Astrocyte (in vitro differentiated cells and primary cell): ENCODE results near the gene ZNF280D. TPM values are rescaled to one million over a fixed set of nuclear protein-coding genes. Genes with fewer than 3 reads are reported as not detected.

Source experiments
- DNase-seq: peaks from one replicate; pipeline ENCODE4 v3.0.0-alpha.2; 2010; ENCODE audit warnings: low read depth
- FAIRE-seq: peaks from 2 replicates; lab custom pipeline; 2011; peaks lifted over from hg19 to GRCh38; lab: Jason Lieb, UNC
- H2AFZ ChIP-seq: 2 replicates; pipeline ENCODE4 v1.6.0; 2012; ENCODE audit warnings: low read depth, low read length, inconsistent platforms
- H3K27ac ChIP-seq: 2 replicates; pipeline ENCODE4 v1.5.1; 2011; ENCODE audit warnings: low read depth, low read length, inconsistent platforms
- H3K27me3 ChIP-seq: 2 replicates; pipeline ENCODE4 v1.6.0; 2011; ENCODE audit warnings: low read length, inconsistent platforms; ENCODE audit not compliant: insufficient read depth
- H3K36me3 ChIP-seq: 2 replicates; pipeline ENCODE4 v1.5.1; 2011; ENCODE audit warnings: low read length, inconsistent platforms; ENCODE audit not compliant: insufficient read depth
- H3K4me1 ChIP-seq: 2 replicates; pipeline ENCODE4 v1.5.1; 2011; ENCODE audit warnings: low read length, inconsistent platforms; ENCODE audit not compliant: insufficient read depth
- H3K4me2 ChIP-seq: 2 replicates; pipeline ENCODE4 v1.6.0; 2012; ENCODE audit warnings: low read length, inconsistent platforms
- H3K4me3 ChIP-seq: 2 replicates; pipeline ENCODE4 v1.5.1; 2011; ENCODE audit warnings: low read depth, mild to moderate bottlenecking, low read length, inconsistent platforms; ENCODE audit not compliant: insufficient read depth
- H3K79me2 ChIP-seq: 2 replicates; pipeline ENCODE4 v1.6.0; 2012; ENCODE audit warnings: mild to moderate bottlenecking, low read length, inconsistent platforms; ENCODE audit not compliant: insufficient read depth
- H3K9ac ChIP-seq: 2 replicates; pipeline ENCODE4 v1.6.0; 2012; ENCODE audit warnings: mild to moderate bottlenecking, low read length, inconsistent platforms
- H3K9me3 ChIP-seq: 2 replicates; pipeline ENCODE4 v1.5.1; 2012; ENCODE audit warnings: low read depth, mild to moderate bottlenecking, low read length, inconsistent platforms; ENCODE audit not compliant: insufficient read depth
- H4K20me1 ChIP-seq: 2 replicates; pipeline ENCODE4 v1.6.0; 2012; ENCODE audit warnings: low read length, inconsistent platforms; ENCODE audit not compliant: insufficient read depth
- H3K27ac Mint-ChIP-seq: one replicate; pipeline ENCODE4 v1.8.0; 2021; ENCODE audit warnings: mild to moderate bottlenecking, mixed read lengths; ENCODE audit not compliant: unreplicated experiment
- H3K27me3 Mint-ChIP-seq: one replicate; pipeline ENCODE4 v1.8.0; 2021; ENCODE audit warnings: low read depth, mixed read lengths; ENCODE audit not compliant: unreplicated experiment
- H3K36me3 Mint-ChIP-seq: one replicate; pipeline ENCODE4 v1.8.0; 2021; ENCODE audit warnings: low read depth, mixed read lengths; ENCODE audit not compliant: unreplicated experiment
- H3K4me1 Mint-ChIP-seq: one replicate; pipeline ENCODE4 v1.8.0; 2021; ENCODE audit warnings: low read depth, mixed read lengths; ENCODE audit not compliant: unreplicated experiment
- H3K4me3 Mint-ChIP-seq: one replicate; pipeline ENCODE4 v1.8.0; 2021; ENCODE audit warnings: mild to moderate bottlenecking, moderate library complexity, mixed read lengths; ENCODE audit not compliant: unreplicated experiment
- H3K9me3 Mint-ChIP-seq: one replicate; pipeline ENCODE4 v1.8.0; 2021; ENCODE audit warnings: mild to moderate bottlenecking, mixed read lengths; ENCODE audit not compliant: unreplicated experiment
- CTCF ChIP-seq: IDR thresholded peaks from 2 replicates; pipeline ENCODE4 v1.5.1; 2011; ENCODE audit warnings: low read depth, mild to moderate bottlenecking, inconsistent platforms, low read length, moderate library complexity; ENCODE audit not compliant: insufficient read depth
- EZH2 ChIP-seq: IDR thresholded peaks from 2 replicates; pipeline ENCODE4 v1.6.1; 2012; ENCODE audit warnings: mild to moderate bottlenecking, low read length, inconsistent platforms; ENCODE audit not compliant: insufficient read depth
- total RNA-seq: library from RNA; stranded (reverse); gene quantifications from 2 replicates; pipeline ENCODE4 v1.2.1, GENCODE V29; 2021

The ZNF280D gene
- total RNA-seq, 1 donor from 2014 or later = 13.7 TPM

- H3K4me3 Mint-ChIP-seq = no peak overlapping the region
- no peak overlapping the region for H3K4me2 ChIP-seq
- H3K4me1 ChIP-seq = no peaks in the 10 kb centered on the region
- H3K27me3 ChIP-seq = no peaks in the 10 kb centered on the region
- DNase-seq (no peak), FAIRE-seq (no peak)
- H3K27ac Mint-ChIP-seq = no peak overlapping the region
- TF ChIP-seq CTCF (no peak), EZH2 (no peak)
- H3K27ac ChIP-seq = no peak overlapping the region
- no peaks in the 10 kb centered on the region for H3K36me3 Mint-ChIP-seq
- peaks cover 19% of the 10 kb centered on the region for H4K20me1 ChIP-seq
- H3K9me3 Mint-ChIP-seq = no peaks in the 10 kb centered on the region
- H3K36me3 ChIP-seq = peaks cover 3% of the 10 kb centered on the region
- no peak overlapping the region for H2AFZ ChIP-seq
- H3K4me3 ChIP-seq = no peak overlapping the region
- peaks cover 91% of the 10 kb centered on the region for H3K79me2 ChIP-seq
- H3K9ac ChIP-seq = no peak overlapping the region
- H3K4me1 Mint-ChIP-seq = peaks cover 2% of the 10 kb centered on the region
- no peaks in the 10 kb centered on the region for H3K9me3 ChIP-seq
- no peaks in the 10 kb centered on the region for H3K27me3 Mint-ChIP-seq
These were observed 9.1 kb downstream of the ZNF280D start for GRCh38 chr15:56724232-56724631.

GRCh38 chr15:56723787-56724186 is 9.5 kb downstream of the ZNF280D start:
- no peak overlapping the region for H3K4me3 Mint-ChIP-seq
- H3K9me3 Mint-ChIP-seq = no peaks in the 10 kb centered on the region
- no peak overlapping the region for H3K4me2 ChIP-seq
- H3K4me1 ChIP-seq = no peaks in the 10 kb centered on the region
- no peaks in the 10 kb centered on the region for H3K27me3 ChIP-seq
- TF ChIP-seq CTCF = no peak
- no peak for TF ChIP-seq EZH2
- H2AFZ ChIP-seq = no peak overlapping the region
- FAIRE-seq (no peak), DNase-seq (no peak)
- H3K79me2 ChIP-seq = peaks cover 91% of the 10 kb centered on the region
- no peaks in the 10 kb centered on the region for H3K36me3 Mint-ChIP-seq
- no peak overlapping the region for H3K9ac ChIP-seq
- peaks cover 23% of the 10 kb centered on the region for H4K20me1 ChIP-seq
- no peak overlapping the region for H3K27ac ChIP-seq
- H3K27ac Mint-ChIP-seq = no peak overlapping the region
- H3K36me3 ChIP-seq = peaks cover 3% of the 10 kb centered on the region
- no peak overlapping the region for H3K4me3 ChIP-seq
- no peaks in the 10 kb centered on the region for H3K9me3 ChIP-seq
- H3K27me3 Mint-ChIP-seq = no peaks in the 10 kb centered on the region
- H3K4me1 Mint-ChIP-seq = no peaks in the 10 kb centered on the region

- no peak overlapping the region for H2AFZ ChIP-seq
- DNase-seq (peak; percentile 63), FAIRE-seq (no peak)
- peaks cover 3% of the 10 kb centered on the region for H3K36me3 ChIP-seq
- no peaks in the 10 kb centered on the region for H3K4me1 ChIP-seq
- H3K27me3 ChIP-seq = no peaks in the 10 kb centered on the region
- no peak overlapping the region for H3K9ac ChIP-seq
- H3K4me2 ChIP-seq = peak overlapping the region; percentile 8
- H3K79me2 ChIP-seq = peaks cover 93% of the 10 kb centered on the region
- Mint-ChIP-seq H3K4me3 (no peak overlapping the region), H3K9me3 (no peaks in the 10 kb centered on the region), H3K27ac (no peak overlapping the region), H3K36me3 (no peaks in the 10 kb centered on the region), H3K27me3 (no peaks in the 10 kb centered on the region), H3K4me1 (peaks cover 4% of the 10 kb centered on the region)
- peaks cover 43% of the 10 kb centered on the region for H4K20me1 ChIP-seq
- H3K4me3 ChIP-seq = no peak overlapping the region
- TF ChIP-seq EZH2 (no peak), CTCF (no peak)
- H3K9me3 ChIP-seq = no peaks in the 10 kb centered on the region
- H3K27ac ChIP-seq = no peak overlapping the region
These were observed 13.3 kb downstream of the ZNF280D start for GRCh38 chr15:56719774-56720555.
